Measurements from ENCODE around the gene PRICKLE2.

- no peak for TF ChIP-seq CTCF (IDR thresholded peaks at IDR 0.05)
- no peak for TF ChIP-seq POLR2AphosphoS5 (IDR thresholded peaks at IDR 0.05)
Observed at GRCh38 chr3:64222501-64223111, 2.7 kb downstream of the PRICKLE2 start.

All from gastroesophageal sphincter (tissue), 3 donors.